ENCODE data around the gene STC2.

DNA sequence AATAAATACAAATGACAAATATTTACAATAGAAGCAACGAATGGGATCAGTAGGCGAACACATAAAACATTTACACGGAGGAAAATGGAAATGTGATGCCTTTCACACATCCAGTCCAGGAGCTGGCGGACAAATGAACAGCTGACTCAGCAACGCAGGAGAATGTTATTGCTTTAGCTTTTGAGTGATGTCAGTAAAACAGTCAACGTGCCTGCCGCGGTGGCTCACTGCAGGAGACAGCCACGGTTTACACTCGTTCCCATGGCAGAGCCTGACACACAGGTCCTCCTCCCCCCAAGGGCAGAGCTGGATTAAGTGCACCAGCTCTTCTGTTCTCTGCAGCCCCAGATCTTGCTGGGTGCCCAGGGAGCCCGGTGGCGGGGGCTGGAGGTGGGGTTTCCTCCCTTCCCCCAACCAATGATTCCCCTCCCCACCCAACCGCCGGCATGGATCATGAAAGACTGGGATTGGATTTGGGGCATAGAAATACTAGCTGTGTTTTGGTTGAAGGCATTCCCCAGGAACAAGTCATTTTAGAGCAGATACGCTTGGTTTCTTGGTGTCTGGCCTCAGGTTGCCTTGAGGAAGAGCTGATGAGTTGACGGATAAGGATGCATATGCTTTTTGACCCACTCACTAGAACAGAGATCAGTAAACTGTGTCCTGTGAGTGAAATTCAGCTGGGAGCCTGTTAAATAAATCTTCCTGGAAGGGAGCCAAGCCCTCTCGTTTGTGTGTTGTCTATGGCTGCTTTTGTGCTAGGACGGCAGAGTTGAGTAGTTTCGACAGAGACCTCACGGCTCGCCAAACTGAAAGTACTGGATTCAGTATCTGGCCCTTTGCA, 12.5 kb downstream of the STC2 start:
- TF ChIP-seq EP300 (IDR thresholded peaks at IDR 0.05; ENCODE audit: low read depth) (no peak), POLR2A (IDR thresholded peaks at IDR 0.05) (no peak), POLR2AphosphoS5 (IDR thresholded peaks at IDR 0.05) (no peak)
- TF ChIP-seq, protein P1, sequence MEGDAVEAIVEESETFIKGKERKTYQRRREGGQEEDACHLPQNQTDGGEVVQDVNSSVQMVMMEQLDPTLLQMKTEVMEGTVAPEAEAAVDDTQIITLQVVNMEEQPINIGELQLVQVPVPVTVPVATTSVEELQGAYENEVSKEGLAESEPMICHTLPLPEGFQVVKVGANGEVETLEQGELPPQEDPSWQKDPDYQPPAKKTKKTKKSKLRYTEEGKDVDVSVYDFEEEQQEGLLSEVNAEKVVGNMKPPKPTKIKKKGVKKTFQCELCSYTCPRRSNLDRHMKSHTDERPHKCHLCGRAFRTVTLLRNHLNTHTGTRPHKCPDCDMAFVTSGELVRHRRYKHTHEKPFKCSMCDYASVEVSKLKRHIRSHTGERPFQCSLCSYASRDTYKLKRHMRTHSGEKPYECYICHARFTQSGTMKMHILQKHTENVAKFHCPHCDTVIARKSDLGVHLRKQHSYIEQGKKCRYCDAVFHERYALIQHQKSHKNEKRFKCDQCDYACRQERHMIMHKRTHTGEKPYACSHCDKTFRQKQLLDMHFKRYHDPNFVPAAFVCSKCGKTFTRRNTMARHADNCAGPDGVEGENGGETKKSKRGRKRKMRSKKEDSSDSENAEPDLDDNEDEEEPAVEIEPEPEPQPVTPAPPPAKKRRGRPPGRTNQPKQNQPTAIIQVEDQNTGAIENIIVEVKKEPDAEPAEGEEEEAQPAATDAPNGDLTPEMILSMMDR (IDR thresholded peaks at IDR 0.05) = no peak

All from transverse colon (tissue), 4 donors.